ENCODE results near the gene WDR18.
A peak's percentile ranks its signal among the peaks of the same experiment; 100 is the strongest.

DNA sequence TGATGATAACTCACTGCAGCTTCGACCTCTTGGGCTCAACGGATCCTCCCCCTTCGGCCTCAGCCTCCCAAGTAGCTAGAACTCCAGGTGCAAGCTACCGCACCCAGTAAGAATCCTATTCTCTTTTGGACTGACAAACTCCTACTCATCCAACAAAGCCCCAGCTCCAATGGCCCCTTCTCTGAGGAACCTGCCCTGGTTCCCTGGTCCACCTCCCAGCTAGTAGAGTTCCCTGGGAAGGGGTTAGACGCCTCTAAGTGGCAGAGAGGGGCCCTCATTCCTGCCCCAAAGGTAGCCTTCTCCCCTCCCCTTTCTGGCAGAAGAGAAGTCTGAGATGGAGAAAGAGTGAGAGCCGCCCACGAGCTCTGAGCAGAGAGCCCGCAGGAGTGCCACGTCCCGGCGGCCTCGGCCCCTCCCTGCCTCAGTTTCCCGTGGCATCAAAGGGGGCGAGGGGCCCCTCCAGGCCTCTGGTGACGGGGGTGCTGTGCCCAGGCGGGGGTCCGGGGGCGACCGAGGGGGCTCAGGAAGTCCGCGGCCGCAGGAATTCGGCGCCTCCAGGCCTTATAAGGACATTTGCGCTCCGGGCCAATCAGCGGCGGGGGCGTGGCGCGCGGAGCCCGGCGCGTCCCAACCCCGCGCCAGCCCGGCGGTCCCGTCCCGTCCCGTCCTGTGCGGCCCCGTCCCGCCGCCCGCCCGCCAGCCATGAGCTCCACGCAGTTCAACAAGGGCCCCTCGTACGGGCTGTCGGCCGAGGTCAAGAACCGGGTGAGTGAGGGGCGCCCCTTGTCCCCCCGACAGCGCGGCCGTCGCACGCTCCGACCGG, 42.0 kb downstream of the WDR18 start, which contains the start of gene CNN2:
- TF ChIP-seq CTCF (IDR thresholded peaks at IDR 0.05; ENCODE audit: low read depth, low read length): no peak
- peak; percentile 11 for TF ChIP-seq POLR2A (IDR thresholded peaks at IDR 0.05; ENCODE audit: extremely low read depth, insufficient read length)
- TF ChIP-seq, protein P1, sequence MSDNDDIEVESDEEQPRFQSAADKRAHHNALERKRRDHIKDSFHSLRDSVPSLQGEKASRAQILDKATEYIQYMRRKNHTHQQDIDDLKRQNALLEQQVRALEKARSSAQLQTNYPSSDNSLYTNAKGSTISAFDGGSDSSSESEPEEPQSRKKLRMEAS (IDR thresholded peaks at IDR 0.05; ENCODE audit: low read depth, low read length): no peak
